Measurements from ENCODE around the gene CCDC24. TPM values are rescaled to one million over a fixed set of nuclear protein-coding genes. Genes with fewer than 3 reads are reported as not detected.
A peak's percentile ranks its signal among the peaks of the same experiment; 100 is the strongest.

CCDC24 gene
- total RNA-seq, 1 experiment from 2014 or later = 5.2 TPM

- H3K4me1 Mint-ChIP-seq (ENCODE audit: low read depth, unreplicated experiment) = peaks cover 7% of the 10 kb centered on the region
- H3K27ac Mint-ChIP-seq (ENCODE audit: unreplicated experiment) = peak overlapping the region; percentile 91
- peaks cover 30% of the 10 kb centered on the region for H3K36me3 Mint-ChIP-seq (ENCODE audit: insufficient read depth, unreplicated experiment)
- Histone ChIP-seq H3K9me3 (no peaks in the 10 kb centered on the region), H3K36me3 (ENCODE audit: control insufficient read depth, insufficient read depth, low read length) (no peaks in the 10 kb centered on the region), H3K4me1 (peaks cover 6% of the 10 kb centered on the region; the same call in 1 of the 2 replicates), H3K4me3 (ENCODE audit: low read depth, low read length) (no peak overlapping the region), H3K27me3 (replicated peaks; ENCODE audit: control insufficient read depth, insufficient read depth, low read length) (no peaks in the 10 kb centered on the region)
- BruUV-seq (replicated peaks) = no TSS peak
- no peak for TF ChIP-seq CTCF (IDR thresholded peaks at IDR 0.05; ENCODE audit: insufficient read depth in 1 of 2, low read depth in 1 of 2, low read length in 1 of 2, severe bottlenecking in 1 of 2, unreplicated experiment in 1 of 2)
- no peaks in the 10 kb centered on the region for H3K9me3 Mint-ChIP-seq (ENCODE audit: unreplicated experiment)
- no peaks in the 10 kb centered on the region for H3K27me3 Mint-ChIP-seq (ENCODE audit: insufficient read depth, unreplicated experiment)
- CTCF ChIA-PET = interaction anchor here (0.6 to 1.8 kb wide), 3 partner anchors 36 to 43 kb away, joined by 3 to 8 read pairs (median 4); no protein-coding TSS in a partner anchor
- H3K4me3 Mint-ChIP-seq (ENCODE audit: unreplicated experiment) = no peak overlapping the region
- intact Hi-C loops (cut with micrococcal nuclease; ENCODE audit: unreplicated experiment) = no loop called here
- POLR2A ChIA-PET = no interaction called here
- no peak for DNase-seq
These were observed 2.0 kb downstream of the CCDC24 start for GRCh38 chr1:43993206-43993914.

- POLR2A ChIA-PET = no interaction called here
- Mint-ChIP-seq H3K4me3 (ENCODE audit: unreplicated experiment) (no peak overlapping the region), H3K27me3 (ENCODE audit: insufficient read depth, unreplicated experiment) (no peaks in the 10 kb centered on the region), H3K36me3 (ENCODE audit: insufficient read depth, unreplicated experiment) (peaks cover 34% of the 10 kb centered on the region), H3K27ac (ENCODE audit: unreplicated experiment) (no peak overlapping the region), H3K9me3 (ENCODE audit: unreplicated experiment) (no peaks in the 10 kb centered on the region), H3K4me1 (ENCODE audit: low read depth, unreplicated experiment) (peaks cover 7% of the 10 kb centered on the region)
- intact Hi-C loops (cut with micrococcal nuclease; ENCODE audit: unreplicated experiment) = loop anchor here (2.0 kb wide), 1 partner anchor 43 kb away; no protein-coding TSS in a partner anchor
- TSS peak; percentile 13 for BruUV-seq (replicated peaks)
- Histone ChIP-seq H3K4me1 (peaks cover 6% of the 10 kb centered on the region; the same call in 1 of the 2 replicates), H3K27me3 (replicated peaks; ENCODE audit: control insufficient read depth, insufficient read depth, low read length) (no peaks in the 10 kb centered on the region), H3K36me3 (ENCODE audit: control insufficient read depth, insufficient read depth, low read length) (no peaks in the 10 kb centered on the region), H3K9me3 (no peaks in the 10 kb centered on the region), H3K4me3 (ENCODE audit: low read depth, low read length) (no peak overlapping the region)
- no peak for DNase-seq
- TF ChIP-seq CTCF (IDR thresholded peaks at IDR 0.05; ENCODE audit: insufficient read depth in 1 of 2, low read depth in 1 of 2, low read length in 1 of 2, severe bottlenecking in 1 of 2, unreplicated experiment in 1 of 2) = no peak
- CTCF ChIA-PET = interaction anchor here (1.0 to 2.3 kb wide), 2 partner anchors 42 to 54 kb away, joined by 4 to 11 read pairs; no protein-coding TSS in a partner anchor
These were observed 2.7 kb downstream of the CCDC24 start for GRCh38 chr1:43994071-43994470.

- TF ChIP-seq CTCF (IDR thresholded peaks at IDR 0.05; ENCODE audit: insufficient read depth in 1 of 2, low read depth in 1 of 2, low read length in 1 of 2, severe bottlenecking in 1 of 2, unreplicated experiment in 1 of 2) = peak; percentile 37 to 54
- Histone ChIP-seq H3K27me3 (replicated peaks; ENCODE audit: control insufficient read depth, insufficient read depth, low read length) (no peaks in the 10 kb centered on the region), H3K36me3 (ENCODE audit: control insufficient read depth, insufficient read depth, low read length) (no peaks in the 10 kb centered on the region), H3K4me1 (peaks cover 6% of the 10 kb centered on the region; the same call in 1 of the 2 replicates), H3K4me3 (ENCODE audit: low read depth, low read length) (no peak overlapping the region), H3K9me3 (no peaks in the 10 kb centered on the region)
- H3K27ac Mint-ChIP-seq (ENCODE audit: unreplicated experiment) = no peak overlapping the region
- DNase-seq = peak; percentile 54 to 59
- H3K9me3 Mint-ChIP-seq (ENCODE audit: unreplicated experiment) = no peaks in the 10 kb centered on the region
- POLR2A ChIA-PET = no interaction called here
- H3K4me3 Mint-ChIP-seq (ENCODE audit: unreplicated experiment) = no peak overlapping the region
- H3K27me3 Mint-ChIP-seq (ENCODE audit: insufficient read depth, unreplicated experiment) = no peaks in the 10 kb centered on the region
- CTCF ChIA-PET = interaction anchor here (2.3 kb wide), 1 partner anchor 53 kb away, joined by 11 read pairs; no protein-coding TSS in a partner anchor
- no TSS peak for BruUV-seq (replicated peaks)
- peaks cover 34% of the 10 kb centered on the region for H3K36me3 Mint-ChIP-seq (ENCODE audit: insufficient read depth, unreplicated experiment)
- peaks cover 7% of the 10 kb centered on the region for H3K4me1 Mint-ChIP-seq (ENCODE audit: low read depth, unreplicated experiment)
- intact Hi-C loops (cut with micrococcal nuclease; ENCODE audit: unreplicated experiment) = loop anchor here (2.0 kb wide), 1 partner anchor 42 kb away; no protein-coding TSS in a partner anchor
These were observed 3.7 kb downstream of the CCDC24 start for GRCh38 chr1:43994794-43995790.

All from Caco-2 (cell line).